GM21367 (cell line): ENCODE data around the gene ERBB2.
A peak's percentile ranks its signal among the peaks of the same experiment; 100 is the strongest.
"Not testable (repeated sequence)": the region's sequence is repeated elsewhere in the genome, so short reads cannot be mapped to it uniquely, and the experiment has no call there.

Experiments used
- ATAC-seq: cut with Tn5 transposase; IDR thresholded peaks from one replicate; pipeline ENCODE4 v1.9.1; 2021; ENCODE audit not compliant: unreplicated experiment

Gene ERBB2

DNA sequence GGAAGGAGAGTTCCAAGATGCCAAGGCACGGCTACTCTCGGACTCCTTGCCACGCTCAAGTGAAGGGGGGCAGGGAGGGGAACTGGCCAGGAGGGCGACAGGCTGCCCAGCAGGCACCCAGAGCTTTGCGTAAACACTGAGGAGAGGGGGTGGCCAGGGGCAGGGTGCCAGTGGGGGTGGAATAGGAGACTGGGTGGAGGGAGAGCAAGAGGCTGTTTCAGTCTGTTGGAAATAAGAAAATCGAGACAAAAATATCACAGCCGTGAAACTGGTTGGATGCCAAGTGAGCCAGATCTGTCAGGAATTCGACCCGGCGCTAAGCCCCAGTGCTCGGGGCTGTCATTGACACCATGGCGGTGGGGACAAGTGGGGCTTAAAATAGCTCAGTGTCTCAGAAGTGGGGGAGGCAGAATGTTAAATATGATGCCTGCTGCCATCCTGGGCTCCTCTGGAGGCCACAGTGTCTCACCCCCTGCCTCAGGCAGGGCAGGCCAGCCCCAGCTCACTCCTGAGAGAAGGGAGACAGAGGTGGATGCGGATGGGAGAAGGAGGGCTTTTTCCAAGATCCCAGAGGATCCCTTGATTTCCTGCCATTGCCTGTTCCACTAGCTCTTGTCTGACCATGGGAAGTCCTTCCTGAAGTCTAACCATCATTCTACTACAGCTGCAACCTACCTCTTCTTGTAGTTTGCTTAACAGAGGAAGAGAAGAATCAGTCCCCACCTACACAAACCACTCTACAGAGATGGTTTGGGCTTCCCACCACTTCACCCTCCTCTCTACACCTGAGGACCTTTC lies 22.1 kb upstream of the ERBB2 start:
- no peak for ATAC-seq

DNA sequence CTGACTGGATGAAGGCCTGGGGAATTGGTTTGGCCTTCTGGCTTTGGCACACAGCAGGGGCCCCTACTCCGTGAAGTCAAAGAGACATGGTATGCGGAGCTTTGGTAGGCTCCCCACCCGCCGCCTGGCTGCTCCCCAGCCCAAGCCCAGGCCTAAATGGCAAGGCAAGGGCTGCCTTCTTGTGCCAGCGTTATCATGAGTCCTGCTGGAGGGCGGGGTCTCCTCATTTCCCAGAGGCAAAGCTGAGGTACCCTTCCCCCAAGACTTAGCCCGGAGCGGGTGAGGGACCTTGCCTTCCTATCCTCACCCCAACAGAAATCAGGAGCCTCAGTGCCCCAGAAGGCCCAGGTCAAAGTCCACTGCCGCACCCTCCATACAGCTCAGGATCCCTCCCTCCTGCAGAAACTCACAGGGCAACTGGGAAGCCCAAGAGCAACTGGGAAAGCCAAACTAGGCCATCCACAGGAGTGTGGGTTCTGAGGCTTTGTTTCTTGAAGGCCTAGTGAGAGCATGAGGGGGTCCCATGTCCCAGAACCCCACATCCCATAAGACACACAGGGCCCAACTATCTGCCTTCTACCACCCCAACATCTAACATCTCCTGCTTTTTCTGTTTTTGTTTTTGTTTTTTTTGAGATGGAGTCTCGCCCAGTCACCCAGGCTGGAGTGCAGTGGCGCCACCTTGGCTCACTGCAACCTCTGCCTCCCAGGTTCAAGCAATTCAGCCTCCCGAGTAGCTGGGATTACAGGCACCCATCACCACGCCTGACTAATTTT lies 21.3 kb upstream of the ERBB2 start:
- ATAC-seq: no peak

DNA sequence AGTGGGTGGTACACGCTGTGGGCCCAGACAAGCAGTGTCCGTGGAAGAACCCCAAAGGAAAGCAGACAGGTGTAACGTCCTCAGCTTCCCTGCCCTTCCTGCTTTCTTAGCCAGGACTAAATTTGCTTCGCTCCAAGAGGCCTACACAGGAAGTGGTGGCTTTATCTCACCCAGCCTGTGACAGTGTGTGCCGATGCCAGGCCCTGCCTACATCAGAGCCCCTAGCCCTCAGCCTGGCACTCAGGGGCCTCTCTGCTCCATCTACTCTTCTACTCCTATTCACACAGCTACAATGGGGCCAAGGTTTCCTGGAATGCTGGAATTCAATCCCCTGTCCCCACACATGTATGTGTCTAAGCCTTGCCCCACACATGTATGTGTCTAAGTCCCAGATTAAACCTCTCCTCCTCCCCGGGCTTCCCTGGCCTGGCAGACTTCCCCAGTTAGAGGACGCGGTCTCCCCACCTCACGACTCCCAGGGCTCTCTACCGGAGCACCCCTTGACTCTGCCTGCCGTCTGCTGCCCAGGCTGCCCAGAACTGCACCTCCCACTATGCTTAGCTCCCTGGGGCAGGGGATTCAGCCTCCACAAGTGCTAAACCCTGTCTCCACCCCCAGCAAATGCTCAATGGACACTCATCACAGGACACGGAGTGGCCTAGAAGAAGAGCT lies 20.2 kb upstream of the ERBB2 start:
- ATAC-seq: no peak

DNA sequence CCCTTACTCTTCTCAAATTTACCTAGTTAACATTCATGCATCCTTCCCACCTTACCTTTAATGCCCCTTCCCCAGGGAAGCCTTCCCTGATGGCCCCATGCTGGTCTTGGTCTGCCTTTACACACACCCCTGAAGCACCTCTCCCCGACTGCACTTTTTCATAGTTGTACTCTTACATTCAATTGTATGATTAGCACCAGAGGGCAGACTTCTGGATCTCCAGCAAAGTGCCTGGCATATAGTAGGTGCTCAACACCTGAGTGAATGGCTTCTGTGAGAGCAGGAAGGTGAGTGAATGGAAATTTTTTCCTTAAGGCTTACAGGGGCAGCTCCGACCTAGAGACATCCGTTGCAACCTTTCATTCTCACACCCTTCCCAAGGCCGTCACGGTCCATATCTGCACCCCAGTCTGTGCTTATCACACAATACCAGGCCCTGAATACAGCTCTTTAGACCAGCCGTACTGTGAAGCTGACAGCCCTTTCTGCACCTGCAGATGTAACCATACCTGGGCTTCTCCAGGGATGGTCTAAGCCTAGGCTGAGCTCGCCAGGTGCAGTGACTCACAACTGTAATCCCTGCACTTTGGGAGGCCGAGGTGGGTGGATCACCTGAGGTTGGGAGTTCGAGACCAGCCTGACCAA lies 16.4 kb upstream of the ERBB2 start:
- ATAC-seq: no peak

DNA sequence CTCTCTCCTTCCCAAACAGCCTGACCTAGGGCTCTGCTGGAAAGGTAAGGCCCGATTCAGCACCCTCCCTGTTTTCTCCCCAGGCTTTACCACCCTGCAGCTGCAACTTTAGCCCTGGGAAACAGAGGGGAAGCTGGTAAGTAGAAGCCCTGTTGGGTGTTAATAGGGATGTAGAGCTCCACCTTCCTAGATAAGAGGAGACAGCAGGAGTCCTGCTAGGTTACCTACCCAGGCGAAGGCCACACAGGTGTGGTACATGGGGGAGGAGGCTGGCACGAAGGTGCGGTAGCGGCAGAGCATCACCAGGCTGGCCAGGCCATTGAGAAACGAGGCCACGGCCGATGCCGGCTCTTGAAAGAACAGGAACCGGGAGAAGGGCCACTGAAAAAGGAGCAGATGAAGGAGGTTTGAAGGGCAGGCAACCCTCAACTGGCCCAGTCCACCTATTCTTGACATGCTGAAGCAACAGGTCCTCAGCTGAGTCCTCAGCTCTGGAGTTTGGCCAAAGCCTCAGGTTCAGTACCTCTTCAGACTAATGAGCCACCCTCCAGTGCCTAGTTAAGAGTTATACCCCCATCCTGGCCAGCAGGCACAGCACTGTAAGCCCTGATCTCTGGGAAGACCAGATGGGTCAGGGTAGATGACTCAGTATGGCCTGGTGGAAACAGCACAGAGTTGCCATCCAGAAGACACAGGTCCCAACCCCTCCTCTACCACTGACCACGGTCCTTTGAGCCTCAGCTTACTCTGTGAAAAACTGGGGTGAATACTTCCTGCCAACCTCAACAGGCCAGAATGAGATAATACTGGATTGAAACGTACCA lies 15.3 kb upstream of the ERBB2 start:
- ATAC-seq: no peak

DNA sequence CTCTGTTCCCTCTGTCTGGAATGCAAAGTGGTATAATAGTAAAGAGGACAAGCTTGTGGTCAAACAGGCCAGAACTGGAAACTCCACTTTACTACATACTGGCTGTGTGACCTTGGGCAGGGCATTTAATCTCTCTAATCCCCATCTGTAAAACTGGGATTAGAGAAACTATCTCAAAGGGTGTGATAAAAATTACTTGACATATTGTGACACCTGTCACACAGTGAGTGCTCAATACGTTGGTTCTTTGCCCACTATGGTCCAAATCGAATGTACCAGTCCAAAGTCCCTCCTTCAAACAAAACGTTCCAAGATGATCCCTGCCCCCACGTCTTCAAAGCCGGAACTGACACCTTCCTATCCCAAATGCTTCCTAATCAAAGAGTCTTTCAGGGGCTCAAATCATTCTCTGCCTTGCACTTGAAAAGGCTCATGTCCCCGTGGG lies 12.7 kb upstream of the ERBB2 start:
- no peak for ATAC-seq

GRCh38 chr17:39687546-39688474 lies 12.1 kb upstream of the ERBB2 start, which contains the start of gene PGAP3:
PGAP3 (minus strand) TSS chr17:39688057; CDS start chr17:39688014, 43 bp downstream.
- ATAC-seq: peak; percentile 66

GRCh38 chr17:39688475-39688835 lies 11.4 kb upstream of the ERBB2 start:
- no peak for ATAC-seq

DNA sequence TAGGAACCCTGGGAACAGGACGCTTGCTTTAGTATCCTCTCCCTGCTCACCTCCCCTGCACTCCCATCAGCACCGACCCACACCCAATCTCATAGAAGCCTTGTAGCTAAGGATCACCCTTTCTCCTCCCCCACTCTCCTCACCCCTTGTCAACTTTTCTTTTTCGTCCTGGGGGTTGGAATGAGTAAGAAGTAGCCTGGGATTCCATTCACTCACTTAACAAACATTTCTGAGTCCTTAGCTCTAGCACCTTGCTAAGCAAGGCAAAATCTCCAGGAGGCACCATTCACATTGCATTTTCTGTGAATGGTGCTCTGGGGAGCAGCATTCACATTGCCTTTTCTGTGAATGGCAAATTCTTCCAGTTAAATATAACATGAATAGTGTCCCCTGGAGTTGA lies 10.9 kb upstream of the ERBB2 start:
- no peak for ATAC-seq

DNA sequence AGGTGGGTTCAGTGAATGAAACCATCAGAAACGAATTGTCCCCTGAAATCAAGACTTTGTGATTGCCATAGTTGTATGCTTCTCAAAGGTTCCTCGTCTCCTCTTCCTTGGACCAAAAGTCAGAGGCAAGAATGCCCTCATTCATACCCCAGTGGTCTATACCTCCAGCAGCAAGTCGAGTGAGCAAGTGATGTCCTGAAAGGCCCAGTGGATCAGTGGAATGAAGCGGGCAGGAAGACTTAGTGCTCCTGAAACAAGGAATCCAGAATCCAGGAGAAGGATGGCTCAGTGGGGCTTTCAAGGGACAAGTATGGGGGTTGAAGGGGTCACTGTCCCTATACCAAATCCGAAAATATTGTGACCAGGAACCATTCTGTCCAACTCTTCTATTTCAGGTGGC lies 5.3 kb upstream of the ERBB2 start:
- ATAC-seq: no peak

DNA sequence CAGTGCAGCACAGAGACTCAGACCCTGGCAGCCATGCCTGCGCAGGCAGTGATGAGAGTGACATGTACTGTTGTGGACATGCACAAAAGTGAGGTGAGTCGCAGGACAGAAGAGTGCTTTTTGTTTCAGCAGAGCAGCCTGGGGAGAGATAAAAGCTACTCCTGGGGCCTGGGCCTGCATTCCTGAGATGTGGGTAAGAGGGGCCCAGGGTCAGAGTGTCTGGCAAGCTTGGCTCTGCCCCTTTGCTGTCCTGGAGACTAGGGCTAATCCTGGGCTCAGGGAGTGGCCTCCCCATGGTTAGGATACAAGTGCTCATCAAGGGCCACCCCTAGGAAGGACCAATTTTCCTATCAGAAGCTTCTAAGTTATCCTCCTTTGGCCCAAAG lies 4.8 kb upstream of the ERBB2 start:
- no peak for ATAC-seq

GRCh38 chr17:39696731-39697130 lies 3.1 kb upstream of the ERBB2 start:
- ATAC-seq: no peak

- ATAC-seq: no peak
These were observed 1.9 kb upstream of the ERBB2 start for GRCh38 chr17:39697961-39698360.

- ATAC-seq: not testable (repeated sequence)
These were observed 577 bp upstream of the ERBB2 start for GRCh38 chr17:39699157-39699817.

GRCh38 chr17:39700148-39700987 lies 504 bp downstream of the ERBB2 start:
- no peak for ATAC-seq

- ATAC-seq: no peak
These were observed 1.3 kb downstream of the ERBB2 start for GRCh38 chr17:39701012-39701783.

GRCh38 chr17:39701784-39702422 lies 2.0 kb downstream of the ERBB2 start:
- no peak for ATAC-seq
